HL-60/S4 treated with retinoic acid at 250 ng/mL for 4 days and 3 days (cell line): ENCODE data around the gene SORBS1.

Experiments
- in situ Hi-C: fragments of 300-500 bp; cut with MboI; formaldehyde crosslinking; loops from 2 replicates; pipeline ENCODE4 v1.7.0; 2022; ENCODE audit warnings: low sequenced_read_pairs

Gene SORBS1

GRCh38 chr10:95442341-95442740 lies 118.8 kb downstream of the SORBS1 start:
- in situ Hi-C loops = no loop called here

- in situ Hi-C loops = no loop called here
Observed at GRCh38 chr10:95441547-95441923, 119.6 kb downstream of the SORBS1 start.

GRCh38 chr10:95440756-95441546 lies 120.2 kb downstream of the SORBS1 start:
- in situ Hi-C loops = no loop called here

- in situ Hi-C loops = no loop called here
Observed at GRCh38 chr10:95440038-95440725, 121.0 kb downstream of the SORBS1 start.

GRCh38 chr10:95438781-95439180 lies 122.4 kb downstream of the SORBS1 start:
- in situ Hi-C loops = no loop called here

GRCh38 chr10:95437669-95438068 lies 123.5 kb downstream of the SORBS1 start:
- in situ Hi-C loops = no loop called here

GRCh38 chr10:95435548-95436279 lies 125.5 kb downstream of the SORBS1 start:
- in situ Hi-C loops = no loop called here

- in situ Hi-C loops = no loop called here
Observed at GRCh38 chr10:95434583-95434982, 126.6 kb downstream of the SORBS1 start.

GRCh38 chr10:95431900-95432342 lies 129.2 kb downstream of the SORBS1 start:
- in situ Hi-C loops = no loop called here

GRCh38 chr10:95430231-95430951 lies 130.8 kb downstream of the SORBS1 start:
- in situ Hi-C loops = no loop called here

- in situ Hi-C loops = loop anchor here (10.0 kb wide), 1 partner anchor 165 kb away; no protein-coding TSS in a partner anchor
Observed at GRCh38 chr10:95429639-95430038, 131.5 kb downstream of the SORBS1 start.

- in situ Hi-C loops = loop anchor here (10.0 kb wide), 1 partner anchor 166 kb away; no protein-coding TSS in a partner anchor
Observed at GRCh38 chr10:95428701-95429100, 132.5 kb downstream of the SORBS1 start.

- in situ Hi-C loops = loop anchor here (10.0 kb wide), 1 partner anchor 168 kb away; no protein-coding TSS in a partner anchor
Observed at GRCh38 chr10:95426482-95426881, 134.7 kb downstream of the SORBS1 start.

- in situ Hi-C loops = loop anchor here (10.0 kb wide), 1 partner anchor 169 kb away; no protein-coding TSS in a partner anchor
Observed at GRCh38 chr10:95425592-95426465, 135.3 kb downstream of the SORBS1 start.

- in situ Hi-C loops = loop anchor here (10.0 kb wide), 1 partner anchor 171 kb away; no protein-coding TSS in a partner anchor
Observed at GRCh38 chr10:95423164-95424005, 137.8 kb downstream of the SORBS1 start.

GRCh38 chr10:95422233-95422632 lies 138.9 kb downstream of the SORBS1 start:
- in situ Hi-C loops = loop anchor here (10.0 kb wide), 1 partner anchor 173 kb away; no protein-coding TSS in a partner anchor

GRCh38 chr10:95421782-95422181 lies 139.4 kb downstream of the SORBS1 start:
- in situ Hi-C loops = loop anchor here (10.0 kb wide), 1 partner anchor 173 kb away; no protein-coding TSS in a partner anchor

- in situ Hi-C loops = no loop called here
Observed at GRCh38 chr10:95419399-95419798, 141.8 kb downstream of the SORBS1 start.
